ENCODE data around the gene APH1B.

The APH1B gene

DNA sequence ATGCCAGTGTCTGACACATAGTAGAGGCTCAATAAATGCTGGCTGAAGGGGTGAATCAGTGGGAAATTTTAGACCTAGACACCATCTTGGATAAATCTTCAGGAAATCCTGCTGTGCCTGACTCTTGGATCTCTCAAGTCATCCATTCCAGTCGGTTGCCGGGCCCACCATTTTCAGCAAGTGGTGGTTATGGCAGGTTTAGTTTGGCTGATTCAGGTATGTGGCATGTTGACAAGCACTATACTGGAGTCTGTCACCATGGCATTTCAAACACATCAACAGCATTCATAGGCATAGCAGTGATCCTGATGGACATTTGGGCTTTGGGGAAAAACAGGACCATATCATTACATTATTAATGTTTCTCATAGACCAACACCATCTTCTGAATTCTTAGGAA is 25.7 kb upstream of the APH1B start:
- DNase-seq (ENCODE audit: low read depth in 3 of 3, low spot score in 1 of 3): no peak

DNA sequence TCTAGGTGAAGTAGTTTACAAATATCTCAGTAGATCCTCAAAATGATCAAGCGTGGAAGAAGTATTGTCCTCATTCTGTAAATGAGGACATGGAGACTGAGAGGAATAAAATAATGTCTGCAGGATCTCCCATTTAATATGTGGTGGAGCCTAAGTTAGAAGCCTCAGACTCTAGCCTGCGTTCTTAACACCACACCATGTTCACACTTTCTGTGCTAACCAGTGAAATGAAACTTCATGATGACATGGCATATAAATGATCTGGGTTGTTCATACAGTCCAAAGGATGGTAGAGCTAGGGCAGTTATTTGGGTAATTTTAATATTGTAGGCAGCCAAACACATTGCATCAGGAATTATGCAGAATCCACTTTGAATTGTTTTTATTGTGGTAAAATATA is 25.1 kb upstream of the APH1B start:
- DNase-seq (ENCODE audit: low read depth in 3 of 3, low spot score in 1 of 3): no peak

DNA sequence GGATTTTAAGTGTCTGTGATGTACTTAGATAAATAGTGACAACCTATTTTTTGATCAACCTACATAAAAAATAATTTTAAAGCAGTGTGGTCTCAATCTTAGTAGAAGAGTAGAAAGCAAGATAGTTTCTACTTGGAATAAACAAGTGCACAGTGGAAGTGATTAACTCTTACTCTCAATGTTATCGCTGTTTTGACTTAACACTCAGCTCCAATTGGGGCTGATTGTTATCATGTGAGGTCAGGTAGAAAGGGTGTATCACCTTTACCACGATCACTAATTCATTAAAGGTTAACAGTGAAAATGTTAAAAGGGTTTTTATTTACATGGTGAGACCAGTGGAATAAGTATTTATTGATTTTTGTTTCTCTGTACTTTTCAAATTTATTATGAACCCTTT is 22.4 kb upstream of the APH1B start:
- no peak for DNase-seq (ENCODE audit: low read depth in 3 of 3, low spot score in 1 of 3)

DNA sequence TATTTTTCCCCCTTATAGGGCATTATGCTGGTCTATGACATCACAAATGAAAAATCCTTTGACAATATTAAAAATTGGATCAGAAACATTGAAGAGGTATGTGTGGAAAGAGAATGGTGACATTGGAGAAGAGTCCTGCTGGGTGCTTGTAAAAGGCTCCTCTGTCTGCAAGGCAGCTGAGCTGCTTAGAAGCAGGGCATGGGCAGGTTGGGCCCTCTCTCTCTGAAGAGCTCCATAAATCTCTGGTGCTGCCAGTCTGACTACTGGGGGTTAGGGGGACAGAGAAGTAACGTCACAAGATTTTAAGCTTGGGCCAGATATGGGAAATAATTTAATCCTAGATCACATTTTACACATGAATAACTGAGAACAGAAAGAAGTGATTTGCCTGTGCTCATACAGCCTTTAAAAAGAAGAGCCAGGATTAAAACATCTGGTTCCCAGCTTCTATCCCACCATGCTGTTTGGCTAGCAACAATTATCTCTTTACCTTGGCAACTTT is 21.9 kb upstream of the APH1B start:
- no peak for DNase-seq (ENCODE audit: low read depth in 3 of 3, low spot score in 1 of 3)

DNA sequence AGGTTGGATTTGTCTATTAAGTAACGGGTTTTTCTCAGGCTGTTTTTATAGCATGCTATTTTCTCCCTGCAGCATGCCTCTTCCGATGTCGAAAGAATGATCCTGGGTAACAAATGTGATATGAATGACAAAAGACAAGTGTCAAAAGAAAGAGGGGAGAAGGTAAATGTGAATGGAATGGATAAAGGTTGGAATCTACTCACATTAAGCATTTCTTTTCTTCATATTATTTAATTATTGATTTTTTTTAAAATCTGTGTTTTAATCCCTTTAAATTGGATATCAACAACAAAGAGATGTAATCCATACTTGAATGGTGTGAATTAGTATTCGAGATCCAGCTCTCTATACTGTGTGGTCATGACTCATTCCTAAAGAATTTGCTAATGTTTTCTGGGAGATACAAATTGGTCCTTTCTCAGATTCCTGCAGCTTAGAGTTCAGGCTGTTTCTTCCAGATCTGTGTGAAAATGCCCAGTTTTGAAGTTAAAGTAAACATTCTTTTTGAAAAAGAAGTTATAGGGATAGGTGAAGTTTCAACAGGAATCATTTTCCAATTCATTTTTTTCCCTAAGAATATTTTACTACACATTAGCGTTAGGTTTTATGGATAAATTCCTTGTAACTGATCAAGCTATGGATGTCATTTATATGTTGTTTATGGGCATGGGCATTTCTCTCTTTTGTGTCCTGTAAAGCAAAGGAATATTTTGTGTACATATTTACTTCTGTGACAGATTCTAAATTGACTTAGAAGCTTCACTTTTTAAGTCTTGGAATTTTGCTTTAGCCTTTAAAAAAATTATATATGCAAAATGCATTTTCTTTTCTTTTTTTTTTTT is 20.8 kb upstream of the APH1B start:
- no peak for DNase-seq (ENCODE audit: low read depth in 3 of 3, low spot score in 1 of 3)

GRCh38 chr15:63258658-63259057 is 18.7 kb upstream of the APH1B start:
- no peak for DNase-seq (ENCODE audit: low read depth in 3 of 3, low spot score in 1 of 3)

GRCh38 chr15:63260791-63261190 is 16.6 kb upstream of the APH1B start:
- no peak for DNase-seq (ENCODE audit: low read depth in 3 of 3, low spot score in 1 of 3)

DNA sequence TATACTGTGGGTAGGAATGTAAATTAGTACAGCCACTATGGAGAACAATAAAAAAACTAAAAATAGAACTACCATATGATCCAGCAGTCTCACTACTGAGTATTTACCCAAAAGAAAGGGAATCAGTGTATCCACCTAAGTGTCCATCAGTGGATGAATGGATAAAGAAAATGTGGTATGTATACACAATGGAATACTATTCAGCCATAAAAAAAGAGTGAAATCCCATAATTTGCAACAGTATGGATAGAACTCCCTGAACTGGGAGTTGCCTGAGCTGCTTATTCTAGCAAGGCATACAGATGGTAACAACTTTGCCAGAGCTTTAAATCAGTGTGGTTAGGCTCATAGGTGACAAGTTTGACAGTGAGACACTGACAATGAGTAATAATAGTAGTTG is 16.1 kb upstream of the APH1B start:
- DNase-seq (ENCODE audit: low read depth in 3 of 3, low spot score in 1 of 3): no peak

DNA sequence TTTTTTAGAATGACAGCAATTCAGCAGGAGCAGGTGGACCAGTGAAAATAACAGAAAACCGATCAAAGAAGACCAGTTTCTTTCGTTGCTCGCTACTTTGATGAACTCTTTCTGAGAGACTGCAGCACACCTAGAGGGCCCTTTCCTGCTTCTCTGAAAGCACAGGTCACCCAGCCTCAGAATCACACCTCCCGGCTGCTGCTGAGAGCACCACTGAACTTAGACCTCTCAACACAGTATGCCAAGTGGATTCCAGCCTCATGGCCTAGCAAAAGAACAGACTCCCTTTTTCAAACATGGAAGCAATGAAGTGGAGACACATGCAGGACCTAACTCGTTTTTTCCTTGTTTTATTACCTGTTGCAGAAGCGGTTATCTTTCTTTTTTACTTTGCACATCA is 13.9 kb upstream of the APH1B start:
- no peak for DNase-seq (ENCODE audit: low read depth in 3 of 3, low spot score in 1 of 3)

GRCh38 chr15:63264688-63265293 is 12.6 kb upstream of the APH1B start:
- DNase-seq (ENCODE audit: low read depth in 3 of 3, low spot score in 1 of 3): no peak

DNA sequence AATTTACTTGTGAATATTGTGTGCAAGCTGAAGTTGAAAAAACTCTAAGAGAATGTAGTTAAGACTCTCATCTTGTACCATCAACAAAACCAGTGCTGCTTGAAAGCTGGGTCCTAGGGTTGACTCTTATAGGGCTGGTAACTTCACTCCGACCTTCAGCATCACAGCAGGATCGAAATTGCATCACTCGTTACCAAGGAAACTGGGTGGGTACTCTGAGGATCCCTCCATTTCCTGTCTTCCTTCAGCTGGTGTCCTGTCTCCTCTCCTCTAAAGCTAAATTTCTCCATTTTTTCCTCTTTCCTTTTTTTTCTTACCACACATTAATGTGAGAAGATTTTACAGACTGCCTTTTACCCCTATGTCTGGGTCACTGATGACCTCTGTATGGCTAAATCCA is 3.0 kb upstream of the APH1B start:
- no peak for DNase-seq (ENCODE audit: low read depth in 3 of 3, low spot score in 1 of 3)

GRCh38 chr15:63276342-63277037 is 915 bp upstream of the APH1B start:
- no peak for DNase-seq (ENCODE audit: low read depth in 3 of 3, low spot score in 1 of 3)

DNA sequence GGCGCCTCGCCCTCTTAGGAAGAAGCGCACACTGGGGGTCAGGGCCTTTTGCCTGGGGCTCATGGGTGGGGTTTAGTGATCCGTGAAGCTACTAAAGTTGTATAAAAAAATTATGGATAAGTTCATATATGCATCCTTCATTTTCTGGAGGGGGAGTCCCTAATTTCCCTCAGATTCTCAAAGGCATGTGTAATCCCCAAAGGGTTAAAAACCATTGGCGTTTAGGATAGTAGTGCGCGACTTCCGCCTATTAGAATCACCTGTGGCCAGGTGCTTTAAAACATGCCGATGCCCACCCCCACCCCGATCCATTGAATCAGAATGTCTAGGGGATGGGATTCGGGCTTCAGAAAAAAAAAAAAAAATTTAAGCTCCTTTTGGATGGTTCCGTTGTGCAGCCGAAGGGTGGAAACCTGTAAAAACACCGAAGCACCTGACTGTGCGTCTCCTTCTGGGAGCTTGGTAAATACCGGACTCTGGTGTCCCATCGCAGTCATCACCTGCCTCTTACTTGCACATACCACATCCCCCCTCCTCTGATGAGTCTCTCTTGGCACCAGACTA is 570 bp downstream of the APH1B start:
- no peak for DNase-seq (ENCODE audit: low read depth in 3 of 3, low spot score in 1 of 3)

GRCh38 chr15:63283126-63283525 is 5.7 kb downstream of the APH1B start:
- no peak for DNase-seq (ENCODE audit: low read depth in 3 of 3, low spot score in 1 of 3)

- no peak for DNase-seq (ENCODE audit: low read depth in 3 of 3, low spot score in 1 of 3)
Observed at GRCh38 chr15:63284335-63284734, 6.9 kb downstream of the APH1B start.

DNA sequence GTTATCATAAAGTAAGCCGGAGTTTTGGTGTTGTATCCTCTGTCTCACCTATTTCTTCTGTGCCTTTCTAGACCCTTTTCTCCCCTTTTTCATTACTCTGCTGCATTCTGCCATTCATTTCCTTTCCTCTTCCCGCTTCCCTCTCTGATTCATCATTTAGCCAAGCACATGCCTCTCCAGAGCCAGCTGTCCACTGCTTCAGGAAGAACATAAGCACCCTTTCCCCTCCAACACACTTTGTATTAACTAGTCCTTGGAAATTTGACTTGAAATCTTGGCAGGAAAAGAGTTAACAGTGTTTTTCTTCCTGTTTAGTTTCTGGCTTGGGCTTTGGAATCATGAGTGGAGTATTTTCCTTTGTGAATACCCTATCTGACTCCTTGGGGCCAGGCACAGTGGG is 9.7 kb downstream of the APH1B start:
- no peak for DNase-seq (ENCODE audit: low read depth in 3 of 3, low spot score in 1 of 3)

DNA sequence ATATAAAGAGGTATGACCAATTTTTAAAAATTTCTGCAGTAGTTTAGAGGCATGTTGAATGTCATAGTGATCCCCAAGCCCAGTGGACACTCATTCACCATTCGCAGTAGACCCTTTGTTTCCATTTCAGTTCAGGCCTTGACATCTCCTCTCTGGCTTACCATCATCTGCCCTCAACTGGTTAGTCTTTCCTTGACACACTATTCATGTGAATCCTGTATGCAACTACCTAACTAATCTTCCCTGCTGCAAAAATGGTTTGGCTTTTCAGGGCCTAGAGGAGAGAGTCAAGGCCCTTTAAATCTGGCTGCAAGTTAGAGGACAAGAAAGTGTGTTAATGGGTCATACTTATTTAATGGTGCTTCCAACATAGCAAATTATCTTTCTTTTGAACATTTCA is 10.9 kb downstream of the APH1B start:
- no peak for DNase-seq (ENCODE audit: low read depth in 3 of 3, low spot score in 1 of 3)

DNA sequence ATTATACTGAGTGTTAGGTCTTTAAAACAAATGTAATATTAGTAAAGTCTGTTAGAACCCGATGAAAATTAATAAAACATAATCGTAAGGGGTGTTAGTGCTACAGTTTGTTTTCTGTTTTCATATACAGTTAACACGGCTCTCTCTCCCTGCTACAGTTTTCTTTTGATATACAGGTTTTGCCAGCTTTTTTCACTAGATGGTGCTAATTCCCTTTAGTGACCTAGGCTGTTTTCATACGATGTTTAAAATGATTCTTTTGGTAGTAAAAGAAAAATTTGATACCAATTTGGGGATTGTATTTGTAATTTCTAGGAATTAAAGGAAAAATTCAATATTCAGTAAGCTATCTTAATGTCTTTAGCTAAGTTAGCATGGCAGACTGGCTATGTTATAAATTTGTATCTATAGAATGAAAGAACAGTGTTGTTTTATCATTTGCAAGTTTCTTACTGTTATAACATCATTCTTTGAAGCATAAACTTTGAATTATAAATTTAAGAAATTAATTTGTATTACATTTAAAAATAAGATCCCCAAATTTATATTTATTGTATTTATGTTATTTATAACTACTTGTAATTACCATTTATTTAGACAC is 11.5 kb downstream of the APH1B start:
- DNase-seq (ENCODE audit: low read depth in 3 of 3, low spot score in 1 of 3): no peak

DNA sequence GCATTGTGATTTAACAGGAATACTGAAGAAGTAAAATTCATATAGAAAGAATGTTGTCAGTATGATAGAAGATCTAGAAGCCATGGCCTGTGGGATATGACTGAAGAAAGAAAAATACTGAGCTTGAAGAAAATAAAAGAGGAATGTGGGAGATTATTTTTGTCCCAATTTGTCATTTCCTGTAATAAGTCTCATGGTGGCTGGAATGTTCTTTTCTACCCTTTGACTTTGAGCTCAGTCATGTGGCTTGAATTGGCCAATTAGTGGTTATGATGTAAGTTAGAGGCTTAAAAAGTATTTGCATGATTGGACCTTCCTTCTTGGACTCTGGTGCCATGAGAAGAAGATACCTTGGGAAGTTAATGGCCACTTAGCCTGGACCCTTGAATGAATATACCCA is 14.1 kb downstream of the APH1B start:
- no peak for DNase-seq (ENCODE audit: low read depth in 3 of 3, low spot score in 1 of 3)

GRCh38 chr15:63292241-63292640 is 14.8 kb downstream of the APH1B start:
- no peak for DNase-seq (ENCODE audit: low read depth in 3 of 3, low spot score in 1 of 3)

DNA sequence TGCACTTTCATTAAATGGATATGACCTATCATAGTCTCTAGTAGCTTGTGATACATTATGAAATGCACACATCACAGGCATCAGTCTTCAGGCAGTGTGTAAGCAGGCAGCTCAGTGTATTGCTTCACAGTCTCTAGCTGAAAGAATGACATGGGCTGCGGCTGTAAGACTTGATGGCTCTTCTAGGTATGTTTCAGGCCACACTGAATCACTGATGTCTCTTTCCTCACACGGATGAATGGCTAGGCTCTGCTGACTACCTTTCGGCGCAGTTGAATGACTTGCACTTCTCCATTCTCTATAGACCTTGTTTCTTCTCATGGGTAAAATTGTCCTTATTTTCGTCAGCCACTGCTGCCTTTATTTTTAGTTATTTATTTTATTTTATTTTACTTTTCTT is 15.4 kb downstream of the APH1B start:
- no peak for DNase-seq (ENCODE audit: low read depth in 3 of 3, low spot score in 1 of 3)
